Measurements from ENCODE around the gene CHRDL1.
"Not testable (repeated sequence)": the region's sequence is repeated elsewhere in the genome, so short reads cannot be mapped to it uniquely, and the experiment has no call there.

The CHRDL1 gene

DNA sequence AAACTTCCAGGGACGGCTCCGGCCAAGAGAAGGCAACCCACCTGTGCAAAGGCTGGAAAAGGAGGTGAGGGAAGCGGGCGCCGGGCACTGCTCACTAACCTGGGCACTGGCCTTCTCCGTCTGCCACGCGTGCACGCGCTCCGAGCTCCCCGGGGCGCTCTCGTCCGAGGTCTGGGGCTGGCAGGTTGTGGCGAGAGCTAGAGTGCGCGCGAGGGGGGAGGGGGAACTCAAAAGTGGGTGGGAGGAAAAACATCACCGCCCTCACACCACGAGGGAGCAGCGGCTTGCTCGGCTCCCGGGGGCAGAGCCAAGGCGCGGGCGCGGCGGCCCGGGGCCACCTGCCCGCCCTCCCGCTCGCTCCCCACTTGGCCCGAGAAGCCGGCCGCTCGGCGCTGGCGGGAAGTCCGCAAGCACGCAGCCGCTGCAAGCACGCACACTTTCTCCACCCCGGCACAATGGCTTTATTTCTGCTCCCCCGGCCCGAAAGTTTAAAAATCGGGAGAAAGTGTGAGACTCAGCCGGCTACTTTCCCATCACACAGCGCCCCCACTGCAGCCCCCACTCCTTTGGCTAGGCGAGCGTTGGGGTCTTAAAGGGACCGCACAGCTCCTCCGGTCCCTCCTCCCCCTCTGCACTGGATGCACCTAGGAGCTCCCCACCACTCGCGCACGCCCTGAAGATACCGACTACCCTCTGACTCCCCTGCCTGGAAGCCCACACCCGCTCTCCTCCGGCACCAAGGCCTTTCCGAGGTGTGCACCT is at the start of gene CHRDL1:
TSS of gene CHRDL1 (minus strand) at position 173 of the 762 bp plus-strand sequence. CDS start 3,636 bp downstream, outside the sequence.
- DNase-seq, result no peak

- DNase-seq, result no peak
Measured at GRCh38 chrX:110836982-110837381, 41.4 kb upstream of the CHRDL1 start.

DNA sequence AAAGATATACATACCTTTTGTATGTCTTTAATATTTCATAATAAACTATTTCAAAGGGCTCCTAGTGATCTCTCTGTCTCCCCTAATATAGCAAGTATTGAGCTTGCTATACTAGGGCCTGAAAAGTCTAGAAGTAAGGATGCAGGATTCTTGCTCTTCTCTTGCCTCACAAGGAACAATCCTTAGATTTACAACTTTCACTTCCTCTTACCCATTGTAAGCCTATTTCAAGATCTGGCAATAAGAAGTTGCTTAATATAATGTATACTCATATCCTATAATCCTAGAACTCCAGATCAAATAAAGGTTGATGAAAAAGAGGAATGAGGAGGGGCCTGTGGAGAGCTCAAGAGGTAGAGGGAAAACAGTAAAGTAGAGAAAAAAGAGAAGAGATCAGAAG is 40.8 kb upstream of the CHRDL1 start:
- no peak for DNase-seq

DNA sequence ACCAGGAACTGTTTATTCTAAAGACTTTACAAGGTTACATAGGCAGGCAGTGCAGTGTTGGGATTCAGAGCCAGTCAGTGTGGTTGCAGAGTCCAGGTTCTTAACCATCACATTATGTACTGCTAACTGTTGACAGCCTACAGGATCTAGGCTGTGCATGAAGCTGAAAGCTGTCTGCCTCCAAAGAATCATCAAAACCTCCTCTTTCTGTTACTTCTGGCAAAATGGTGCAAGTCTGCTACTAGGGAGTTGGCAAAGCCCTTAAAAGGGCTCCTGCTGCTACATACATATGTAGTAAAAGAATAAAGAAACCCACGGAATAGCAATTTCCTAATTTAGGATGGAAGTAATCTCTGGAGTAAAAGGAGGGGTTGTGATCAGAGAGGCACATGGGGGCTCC is 40.4 kb upstream of the CHRDL1 start:
- DNase-seq, result no peak

GRCh38 chrX:110825972-110826371 is 30.4 kb upstream of the CHRDL1 start:
- no peak for DNase-seq

- DNase-seq, result not testable (repeated sequence)
Measured at GRCh38 chrX:110816543-110816942, 20.9 kb upstream of the CHRDL1 start.

GRCh38 chrX:110806145-110806544 is 10.5 kb upstream of the CHRDL1 start:
- DNase-seq, result no peak

DNA sequence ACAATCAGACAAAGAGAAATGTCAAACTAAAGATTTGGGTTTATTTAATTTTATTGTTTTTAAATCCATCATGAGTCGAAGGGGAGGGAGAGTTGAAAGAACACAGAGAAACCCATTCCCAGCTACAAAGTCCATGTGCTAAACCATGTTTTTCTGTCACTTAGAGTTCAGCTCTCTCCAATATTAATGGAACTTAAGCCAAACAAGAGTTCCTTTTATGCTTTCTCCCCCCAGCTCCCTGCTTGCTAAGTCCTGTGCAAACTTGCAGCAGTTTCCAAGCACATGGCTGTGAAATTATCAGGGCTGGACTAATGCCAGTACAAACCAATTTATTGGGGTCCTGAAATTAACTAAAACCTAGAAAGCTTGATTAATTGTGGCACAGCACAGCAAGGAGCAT is 9.7 kb upstream of the CHRDL1 start:
- no peak for DNase-seq

DNA sequence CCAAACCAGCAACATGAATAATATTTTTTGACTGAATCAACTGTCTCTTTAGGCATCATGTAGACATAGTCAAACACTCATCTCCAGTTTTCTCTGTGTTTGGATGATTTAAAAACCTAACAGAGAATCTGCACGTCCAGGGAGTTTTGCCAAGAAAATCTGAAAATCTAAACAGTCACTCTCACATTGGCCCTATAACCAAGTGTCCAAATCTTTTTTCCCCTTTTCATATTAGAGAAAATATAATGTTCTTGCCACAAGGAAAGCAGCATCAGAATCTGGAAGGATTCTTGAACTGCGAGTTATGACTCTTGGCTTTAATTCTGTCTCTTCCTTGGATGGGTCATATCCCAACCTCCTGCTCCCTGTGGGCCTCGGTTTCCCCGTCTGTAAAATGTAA is 8.8 kb upstream of the CHRDL1 start:
- DNase-seq, result no peak

DNA sequence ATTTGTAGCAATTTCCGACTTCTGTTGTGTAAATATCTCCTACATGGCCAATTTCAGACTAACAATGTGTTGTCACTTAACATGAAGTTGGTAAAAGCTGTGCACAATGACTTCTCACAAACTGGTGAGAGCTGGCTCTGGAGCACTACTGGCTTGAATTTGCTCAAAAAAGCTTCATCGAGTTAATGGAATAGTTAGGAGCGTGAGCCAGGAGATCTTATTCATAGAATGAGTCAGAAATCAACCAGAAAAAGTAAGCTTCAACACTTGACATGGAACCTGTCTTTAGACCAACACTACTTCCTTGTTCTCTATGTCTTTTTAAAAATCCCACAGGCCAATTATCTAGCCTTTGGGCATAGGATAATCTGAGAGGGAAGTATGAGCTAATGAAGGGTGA is 7.9 kb upstream of the CHRDL1 start:
- DNase-seq, result no peak

GRCh38 chrX:110796407-110796697 is 735 bp upstream of the CHRDL1 start:
- DNase-seq, result no peak

- DNase-seq, result no peak
Measured at GRCh38 chrX:110794601-110795000, 1.0 kb downstream of the CHRDL1 start.

GRCh38 chrX:110791071-110791470 is 4.5 kb downstream of the CHRDL1 start:
- DNase-seq, result no peak

DNA sequence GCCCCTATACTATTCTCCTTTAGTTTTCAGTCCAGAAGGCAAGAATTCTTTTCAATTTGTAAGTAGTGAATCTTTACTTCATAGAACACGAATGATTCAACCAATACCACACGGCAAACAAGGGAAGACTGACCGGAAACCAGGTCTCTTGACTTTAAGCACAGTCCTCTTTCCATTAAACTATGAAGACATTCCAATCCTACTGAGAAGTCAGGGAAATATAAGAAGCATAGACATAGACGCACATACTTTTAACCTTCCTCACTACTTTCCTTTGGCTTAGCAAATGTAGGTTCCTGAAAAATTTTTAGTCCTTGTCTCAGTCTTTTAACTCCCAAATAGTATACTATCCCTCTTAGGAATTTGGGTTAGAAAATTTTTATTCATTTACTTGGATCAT is 9.1 kb downstream of the CHRDL1 start:
- DNase-seq, result no peak

- DNase-seq, result no peak
Measured at GRCh38 chrX:110759785-110760184, 35.8 kb downstream of the CHRDL1 start.

DNA sequence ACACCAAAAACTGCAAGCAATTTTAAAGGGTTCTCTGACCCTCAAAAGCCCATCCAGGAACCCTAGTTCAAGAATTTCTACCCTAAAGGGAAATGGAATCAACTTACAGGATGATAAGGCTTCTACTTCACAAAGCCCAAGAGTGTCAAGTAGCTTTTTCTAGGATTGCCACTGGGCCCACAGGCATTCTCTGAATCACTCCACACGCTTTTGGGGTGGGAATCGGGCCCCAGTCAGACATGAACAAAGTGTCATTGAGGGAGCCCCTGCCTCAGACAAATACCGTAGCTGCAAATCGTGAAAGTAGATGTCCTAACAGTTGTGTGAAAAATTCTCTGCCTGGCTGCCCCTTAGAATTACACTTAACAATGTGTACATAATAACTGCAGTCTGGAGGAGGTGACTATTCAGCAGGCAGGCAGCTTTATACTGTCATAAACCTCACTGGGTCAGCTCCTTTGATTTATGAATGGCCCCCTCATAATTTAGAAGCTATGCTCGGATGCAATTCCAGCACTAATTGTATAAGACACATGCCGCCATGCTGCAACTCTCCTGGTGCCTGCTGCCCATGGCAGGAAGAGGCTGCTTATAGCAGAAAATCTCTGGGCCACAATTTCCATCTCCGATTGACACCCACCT is 36.7 kb downstream of the CHRDL1 start:
- no peak for DNase-seq

- no peak for DNase-seq
Measured at GRCh38 chrX:110755611-110756010, 40.0 kb downstream of the CHRDL1 start.

GRCh38 chrX:110755061-110755460 is 40.6 kb downstream of the CHRDL1 start:
- no peak for DNase-seq

DNA sequence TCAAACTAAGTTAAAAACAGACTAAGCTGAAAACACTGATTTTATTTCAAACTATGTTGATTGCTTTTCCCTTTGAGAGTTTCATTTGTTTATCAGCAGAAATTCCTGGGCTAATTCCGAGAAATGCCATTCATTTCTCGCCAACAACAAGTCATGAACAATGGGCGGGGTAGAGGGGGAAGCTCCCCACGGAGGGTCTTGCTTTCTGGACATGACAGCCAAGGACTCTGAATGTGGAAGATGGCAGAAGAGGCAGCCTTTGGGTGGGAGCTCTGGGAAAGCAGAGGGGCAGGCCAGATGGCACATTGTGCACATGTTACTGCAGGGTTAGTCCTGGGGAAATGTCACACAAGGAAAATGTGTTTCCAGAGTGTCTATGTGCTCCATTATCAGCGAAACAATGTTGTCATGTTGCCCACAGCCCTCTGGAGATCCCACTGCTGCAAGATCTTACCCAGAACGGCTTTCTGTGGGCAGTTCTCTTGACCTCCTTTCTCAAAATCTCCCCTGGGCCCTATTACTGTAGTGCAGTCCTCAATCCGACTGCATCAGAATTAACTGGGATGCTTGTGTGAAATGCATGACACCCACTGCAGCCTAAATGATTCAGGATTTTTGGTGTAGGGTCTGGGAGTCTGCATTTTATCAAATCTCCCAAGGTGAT is 45.0 kb downstream of the CHRDL1 start:
- DNase-seq, result no peak

DNA sequence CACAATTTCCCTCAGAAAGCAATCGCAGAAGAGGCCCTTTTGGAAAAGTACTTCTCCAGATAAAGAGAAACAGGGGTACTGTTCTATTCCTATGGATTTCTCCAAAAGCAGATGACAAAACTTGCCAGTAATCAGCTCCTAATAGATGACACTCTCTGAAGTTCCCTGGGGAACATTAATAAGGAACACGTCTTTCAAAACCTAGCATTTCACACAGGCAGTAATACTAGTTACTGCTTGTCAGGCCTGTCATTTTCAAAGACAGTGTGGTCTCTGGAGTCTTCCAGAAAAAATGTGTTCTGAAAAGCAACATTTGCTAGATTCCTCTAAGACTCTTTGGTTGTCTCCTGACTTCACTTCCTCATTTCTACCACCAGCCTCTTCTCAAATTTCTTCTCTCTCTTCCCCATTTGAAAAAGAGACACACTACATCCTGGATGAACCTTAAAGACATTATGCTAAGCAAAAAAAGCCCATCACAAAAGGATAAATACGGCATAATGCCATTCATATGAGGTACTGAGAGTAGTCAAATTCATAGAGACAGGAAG is 47.3 kb downstream of the CHRDL1 start:
- DNase-seq, result no peak

DNA sequence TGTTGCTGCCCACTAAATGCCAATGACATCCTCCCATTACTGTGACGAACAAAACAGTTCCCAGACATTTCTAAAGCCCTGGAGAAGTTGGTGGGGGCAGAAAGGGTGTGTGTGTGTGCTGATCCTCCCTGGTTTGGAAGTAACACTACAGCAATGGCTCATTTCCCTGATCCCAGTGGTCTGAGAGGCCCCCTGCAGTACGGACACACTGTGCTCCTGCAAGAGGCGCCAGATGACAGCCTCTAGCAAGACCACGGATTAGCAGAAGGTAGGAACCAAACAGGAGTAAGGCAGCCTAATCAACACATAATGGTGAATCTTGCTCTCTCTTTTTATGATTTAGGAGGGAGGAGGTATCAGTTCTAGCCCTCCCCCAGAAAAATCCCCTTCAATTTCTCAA is 49.6 kb downstream of the CHRDL1 start:
- no peak for DNase-seq

GRCh38 chrX:110745288-110745687 is 50.3 kb downstream of the CHRDL1 start:
- DNase-seq, result no peak

DNA sequence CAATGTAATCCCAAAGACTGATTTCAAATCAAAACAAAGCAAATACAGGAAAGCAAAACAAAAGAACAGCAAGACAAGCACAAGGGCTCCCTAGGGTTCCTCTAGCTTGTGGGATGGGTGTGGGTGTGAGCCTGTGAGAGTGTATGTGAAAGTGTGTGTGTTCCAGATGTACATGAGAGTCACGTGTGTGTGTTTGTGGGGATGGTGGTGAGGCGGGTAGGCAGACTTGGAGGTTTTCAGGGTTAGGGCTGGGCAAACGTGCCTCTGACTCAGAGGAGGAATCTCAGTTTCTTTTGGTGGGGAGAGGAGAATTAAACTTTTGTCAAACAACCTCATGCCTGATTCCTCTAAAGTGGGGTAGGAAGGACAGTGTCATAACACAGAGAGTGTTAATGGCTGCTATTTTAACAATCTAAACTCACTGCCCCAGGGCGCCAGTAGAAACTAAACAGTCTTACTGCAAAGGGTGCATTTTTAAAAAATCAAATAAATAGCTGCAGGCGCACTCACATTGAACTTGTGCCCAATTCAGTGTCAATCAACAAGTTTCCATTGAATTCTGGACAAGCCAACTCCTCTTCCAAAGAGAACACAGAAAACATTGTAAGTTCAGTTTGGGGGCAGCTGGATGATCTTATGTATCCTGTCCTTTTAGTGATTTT is 51.8 kb downstream of the CHRDL1 start:
- DNase-seq, result no peak

All from NCI-H1694 (cell line).